Measurements from ENCODE around the gene ANAPC13.

ANAPC13 gene

GRCh38 chr3:134482622-134483021 lies 3.2 kb downstream of the ANAPC13 start:
- DNase-seq (ENCODE audit: low read depth): no peak

GRCh38 chr3:134481166-134481565 lies 4.6 kb downstream of the ANAPC13 start:
- no peak for DNase-seq (ENCODE audit: low read depth)

- DNase-seq (ENCODE audit: low read depth): no peak
Observed at GRCh38 chr3:134480546-134480945, 5.2 kb downstream of the ANAPC13 start.

GRCh38 chr3:134477938-134478337 lies 7.8 kb downstream of the ANAPC13 start:
- no peak for DNase-seq (ENCODE audit: low read depth)

GRCh38 chr3:134477002-134477401 lies 8.8 kb downstream of the ANAPC13 start:
- DNase-seq (ENCODE audit: low read depth): no peak

GRCh38 chr3:134476306-134476705 lies 9.5 kb downstream of the ANAPC13 start:
- no peak for DNase-seq (ENCODE audit: low read depth)

- no peak for DNase-seq (ENCODE audit: low read depth)
Observed at GRCh38 chr3:134474956-134475355, 10.8 kb downstream of the ANAPC13 start.

- no peak for DNase-seq (ENCODE audit: low read depth)
Observed at GRCh38 chr3:134473868-134474546, 11.8 kb downstream of the ANAPC13 start.

- no peak for DNase-seq (ENCODE audit: low read depth)
Observed at GRCh38 chr3:134472831-134473230, 13.0 kb downstream of the ANAPC13 start.

GRCh38 chr3:134471521-134472193 lies 14.1 kb downstream of the ANAPC13 start:
- DNase-seq (ENCODE audit: low read depth): no peak

- DNase-seq (ENCODE audit: low read depth): no peak
Observed at GRCh38 chr3:134468519-134468918, 17.3 kb downstream of the ANAPC13 start.

GRCh38 chr3:134466331-134466730 lies 19.5 kb downstream of the ANAPC13 start:
- no peak for DNase-seq (ENCODE audit: low read depth)

- no peak for DNase-seq (ENCODE audit: low read depth)
Observed at GRCh38 chr3:134464689-134465365, 21.0 kb downstream of the ANAPC13 start.

GRCh38 chr3:134464064-134464688 lies 21.6 kb downstream of the ANAPC13 start:
- peak; percentile 76 for DNase-seq (ENCODE audit: low read depth)

- DNase-seq (ENCODE audit: low read depth): no peak
Observed at GRCh38 chr3:134463676-134464063, 22.1 kb downstream of the ANAPC13 start.

- no peak for DNase-seq (ENCODE audit: low read depth)
Observed at GRCh38 chr3:134462331-134462941, 23.3 kb downstream of the ANAPC13 start.

GRCh38 chr3:134460965-134461364 lies 24.8 kb downstream of the ANAPC13 start:
- DNase-seq (ENCODE audit: low read depth): peak; percentile 76

- DNase-seq (ENCODE audit: low read depth): no peak
Observed at GRCh38 chr3:134459562-134459961, 26.2 kb downstream of the ANAPC13 start.

- DNase-seq (ENCODE audit: low read depth): no peak
Observed at GRCh38 chr3:134458406-134458945, 27.3 kb downstream of the ANAPC13 start.

- no peak for DNase-seq (ENCODE audit: low read depth)
Observed at GRCh38 chr3:134457376-134458074, 28.3 kb downstream of the ANAPC13 start.

- DNase-seq (ENCODE audit: low read depth): no peak
Observed at GRCh38 chr3:134453631-134454030, 32.2 kb downstream of the ANAPC13 start.
